Breast epithelium (tissue), 3 donors: Measurements from ENCODE around the gene CACNA2D3.

ENCODE experiments used
- CTCF ChIP-seq, 3 donors: fragments of 450-650 bp; IDR thresholded peaks; one replicate each; pipeline ENCODE4 v1.5.1; 2016 to 2017; ENCODE audit warnings: antibody characterized with exemption in 3 of 3, mild to moderate bottlenecking in 3 of 3, moderate library complexity in 3 of 3
- POLR2A ChIP-seq: fragments of 450-650 bp; IDR thresholded peaks from one replicate; pipeline ENCODE4 v1.6.1; 2016; ENCODE audit warnings: antibody characterized with exemption, mild to moderate bottlenecking, moderate library complexity
- POLR2AphosphoS5 ChIP-seq, 3 donors: sonication (generic); formaldehyde crosslinking; IDR thresholded peaks; one replicate each; pipeline ENCODE4 v1.6.1; 2017; ENCODE audit warnings: antibody characterized with exemption in 3 of 3

- TF ChIP-seq CTCF (IDR thresholded peaks at IDR 0.05) (no peak), POLR2A (no peak), POLR2AphosphoS5 (IDR thresholded peaks at IDR 0.05) (no peak)
These were observed 161.1 kb downstream of the CACNA2D3 start for GRCh38 chr3:54283470-54283869.
